NCI-H187 treated with DMSO at 0.1 percent for 48 hours (cell line): ENCODE measurements around the gene CCDC149.
A peak's percentile ranks its signal among the peaks of the same experiment; 100 is the strongest.

Experiments used
- DNase-seq: peaks from one replicate; lab custom pipeline; 2025; lab: John Stamatoyannopoulos, UW

The CCDC149 gene

DNA sequence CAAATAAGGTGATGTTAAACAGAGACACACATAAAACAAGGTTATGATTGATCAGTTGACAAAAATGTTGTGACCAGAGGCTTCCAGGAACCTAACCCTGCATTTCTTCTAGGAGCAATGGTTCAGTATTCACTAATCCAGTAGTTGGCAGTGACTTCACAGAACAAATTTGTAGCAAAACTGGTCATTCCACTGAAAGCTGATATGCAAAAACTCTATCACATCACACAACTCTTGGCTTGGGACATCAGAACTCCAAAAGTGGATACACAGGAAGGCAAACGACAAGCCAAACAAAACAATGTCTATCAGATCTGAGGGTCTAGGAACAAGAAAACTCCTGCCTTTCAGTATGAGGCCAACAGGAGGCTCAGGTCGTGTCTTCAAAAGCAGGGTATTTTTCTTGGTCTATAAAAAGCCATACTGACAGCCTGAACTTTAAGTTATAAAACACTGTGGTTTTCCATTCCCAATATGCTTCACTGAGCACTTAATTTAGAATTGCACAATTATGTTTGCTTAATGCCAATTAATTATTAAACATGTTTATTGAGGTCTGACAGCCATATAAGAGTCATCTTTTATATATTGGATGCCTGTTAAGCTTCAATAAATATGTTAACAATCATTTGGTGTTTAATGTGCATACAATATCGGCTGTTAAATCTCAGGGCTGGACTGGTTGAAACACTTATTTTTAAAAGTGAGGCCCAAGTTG is 71.9 kb downstream of the CCDC149 start:
- no peak for DNase-seq

DNA sequence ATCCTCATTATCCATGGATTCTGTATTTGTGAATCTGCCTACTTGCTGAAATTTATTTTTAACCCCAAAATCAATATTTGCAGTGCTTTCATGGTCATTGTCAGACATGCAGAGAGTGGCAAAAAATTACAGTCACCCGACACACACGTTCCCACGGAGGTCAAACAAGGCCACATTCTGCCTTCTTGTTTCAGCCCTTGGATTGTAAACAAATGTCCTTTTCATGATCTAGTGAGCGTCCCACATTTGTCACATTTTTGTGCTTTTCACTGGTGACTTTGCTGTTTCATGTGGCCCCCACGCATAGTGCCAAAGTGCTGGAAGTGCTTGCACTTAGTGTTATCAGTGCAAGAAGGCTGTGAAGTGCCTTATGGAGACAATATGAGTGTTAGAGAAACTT is 72.5 kb downstream of the CCDC149 start:
- DNase-seq: no peak

DNA sequence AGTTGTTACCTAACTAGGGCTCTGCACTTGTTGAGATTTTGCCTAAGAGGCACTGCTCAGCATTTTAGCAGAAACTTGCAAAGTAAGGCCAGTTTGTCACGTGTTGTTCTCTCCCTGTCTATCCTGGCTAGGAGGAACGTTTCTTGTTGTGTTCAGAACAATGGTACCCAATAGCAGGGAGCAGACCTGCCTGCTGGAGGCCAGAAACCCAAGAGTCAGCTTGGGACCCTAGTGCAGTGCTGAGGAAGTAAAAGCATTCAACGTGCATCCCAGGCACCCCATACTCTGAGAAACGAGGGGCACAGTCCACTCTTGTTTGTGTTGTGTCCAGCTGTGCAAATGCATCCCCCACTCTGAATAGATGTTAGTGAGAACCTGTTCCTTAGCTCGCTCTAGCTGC is 75.1 kb downstream of the CCDC149 start:
- no peak for DNase-seq

DNA sequence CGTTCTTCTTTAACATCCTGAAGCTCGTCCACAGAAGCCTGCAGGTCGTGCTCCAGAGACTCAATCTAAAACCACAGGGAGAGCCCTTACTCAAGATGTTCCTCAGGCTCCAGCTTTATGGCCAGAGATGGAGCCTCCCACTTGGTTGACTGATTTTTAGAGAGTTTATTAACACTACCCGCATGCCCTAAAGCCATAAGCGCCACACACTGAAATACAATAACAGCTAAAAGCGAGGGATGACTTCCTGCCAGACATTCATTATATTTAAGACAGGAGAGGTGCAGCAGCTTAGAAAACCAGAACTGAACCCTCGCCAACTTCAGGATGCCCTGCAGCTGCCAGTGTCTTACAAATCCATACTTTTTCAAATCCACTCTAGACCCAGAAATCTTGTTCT is 75.5 kb downstream of the CCDC149 start:
- peak; percentile 91 for DNase-seq

DNA sequence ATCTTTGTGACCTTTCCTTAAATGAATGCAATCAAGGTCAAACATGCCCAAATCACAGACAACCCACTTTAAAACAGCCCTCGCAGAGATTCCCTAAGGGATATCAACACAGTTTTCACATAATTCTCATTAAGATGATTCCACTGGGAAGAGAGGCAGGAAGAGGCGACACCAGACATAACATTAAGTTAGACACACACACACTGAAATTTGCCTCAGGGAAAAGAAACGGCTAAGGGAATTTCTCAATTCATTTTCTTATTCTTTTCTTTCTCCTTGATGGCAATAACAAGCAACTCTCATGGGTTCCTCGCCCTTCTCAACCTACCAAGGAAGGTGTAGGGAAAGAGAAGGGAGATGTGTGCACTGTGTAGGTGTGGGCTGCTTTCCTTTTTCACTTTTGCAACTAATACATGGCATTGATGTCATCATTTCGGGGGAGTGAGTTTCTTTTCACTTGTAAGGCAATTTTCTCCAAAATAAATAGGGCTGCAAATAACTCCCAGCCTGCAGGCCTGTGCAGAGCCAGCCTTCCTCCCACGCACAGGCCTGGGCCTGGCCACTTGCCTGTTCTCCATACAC is 76.1 kb downstream of the CCDC149 start:
- no peak for DNase-seq

DNA sequence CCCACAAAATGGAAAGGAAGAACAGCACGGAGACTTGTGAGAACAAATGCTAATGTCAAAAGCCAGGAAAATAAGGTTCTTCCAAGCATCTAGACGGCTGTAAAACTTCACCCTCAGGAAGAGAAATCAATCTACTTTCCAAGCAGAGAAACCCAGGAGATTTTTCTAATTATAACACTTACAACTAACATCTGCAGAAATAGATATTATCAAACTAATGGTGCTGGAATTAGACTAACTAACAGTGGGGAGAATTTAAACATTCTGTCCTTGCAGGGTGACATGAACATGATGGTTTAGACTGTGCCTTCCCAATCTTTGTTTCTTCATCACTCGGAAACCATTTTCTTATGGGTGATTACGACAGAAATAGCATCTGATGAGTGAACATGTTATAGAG is 77.1 kb downstream of the CCDC149 start:
- DNase-seq: no peak

DNA sequence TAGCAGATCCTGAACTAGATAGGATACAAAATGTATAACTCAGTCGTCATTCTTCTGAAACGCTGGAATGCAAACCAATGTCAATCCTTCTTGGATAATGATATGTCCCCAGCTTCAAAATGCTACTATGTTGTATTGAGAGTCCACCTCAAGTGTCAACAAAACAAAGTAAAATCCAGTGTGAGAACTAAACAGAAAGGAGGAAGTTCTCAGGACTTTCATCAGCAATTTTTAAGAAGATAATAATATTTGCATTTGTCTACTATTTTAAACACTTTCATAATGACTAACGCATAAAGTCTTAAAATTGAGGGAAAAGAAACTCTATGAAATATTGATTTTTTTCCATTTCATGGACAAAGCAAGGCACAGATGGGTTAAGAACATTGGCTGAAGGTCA is 81.2 kb downstream of the CCDC149 start:
- DNase-seq: no peak

DNA sequence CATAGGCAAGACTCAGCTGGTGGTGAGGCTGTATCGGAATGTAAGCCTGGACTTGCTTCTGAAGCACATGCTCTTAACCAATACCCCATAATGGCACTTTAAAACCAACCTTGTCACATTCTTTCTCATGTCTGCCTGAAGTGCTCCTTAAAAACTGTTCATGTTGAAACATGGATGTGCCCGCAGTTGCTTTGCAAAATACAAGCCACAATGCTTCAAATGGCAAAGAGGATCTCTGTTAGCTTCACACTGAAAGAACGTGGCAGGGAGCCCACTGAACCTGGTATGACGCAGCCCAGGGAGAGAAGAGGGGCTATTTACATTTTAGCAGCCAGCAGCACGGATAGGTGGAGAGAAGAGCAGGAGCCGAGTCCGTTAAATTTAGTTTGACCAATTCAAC is 88.1 kb downstream of the CCDC149 start:
- DNase-seq: no peak

DNA sequence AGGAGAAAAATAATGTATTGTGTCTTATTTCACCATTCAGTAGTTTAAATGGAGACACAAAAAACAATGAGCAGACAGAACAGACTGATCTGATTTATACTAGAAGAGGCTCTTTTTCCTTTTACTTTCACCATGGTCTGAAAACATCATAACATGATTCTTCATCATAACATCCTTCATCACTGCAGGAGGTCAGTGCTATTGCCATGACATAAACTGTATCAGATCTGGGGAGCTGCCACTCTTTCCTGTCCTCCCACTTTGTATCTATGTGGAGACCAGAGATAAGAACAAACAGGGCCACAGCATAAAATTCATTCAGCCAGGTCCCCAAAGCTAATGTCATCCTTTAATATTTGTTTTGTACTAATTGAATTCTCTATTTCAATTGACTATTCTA is 92.3 kb downstream of the CCDC149 start:
- no peak for DNase-seq

DNA sequence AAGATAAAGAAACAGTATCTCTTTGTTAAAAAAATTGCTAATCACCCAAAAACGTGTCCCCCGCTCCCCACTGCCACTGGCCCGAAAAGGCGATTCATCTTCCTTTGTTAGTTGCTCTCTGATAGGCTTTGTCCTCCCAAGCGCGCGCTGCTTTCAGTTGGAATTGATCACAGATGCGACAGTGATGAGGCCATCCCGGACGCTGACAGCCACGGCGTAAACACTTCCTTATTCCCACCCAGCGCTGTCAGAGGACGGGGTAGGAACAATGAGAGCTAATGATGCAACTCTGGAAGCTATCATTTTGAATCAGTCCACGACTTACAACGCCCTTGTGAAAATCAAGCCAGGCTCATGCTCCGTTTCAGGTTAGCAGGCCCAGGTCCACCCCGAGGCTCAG is 96.0 kb downstream of the CCDC149 start:
- no peak for DNase-seq

DNA sequence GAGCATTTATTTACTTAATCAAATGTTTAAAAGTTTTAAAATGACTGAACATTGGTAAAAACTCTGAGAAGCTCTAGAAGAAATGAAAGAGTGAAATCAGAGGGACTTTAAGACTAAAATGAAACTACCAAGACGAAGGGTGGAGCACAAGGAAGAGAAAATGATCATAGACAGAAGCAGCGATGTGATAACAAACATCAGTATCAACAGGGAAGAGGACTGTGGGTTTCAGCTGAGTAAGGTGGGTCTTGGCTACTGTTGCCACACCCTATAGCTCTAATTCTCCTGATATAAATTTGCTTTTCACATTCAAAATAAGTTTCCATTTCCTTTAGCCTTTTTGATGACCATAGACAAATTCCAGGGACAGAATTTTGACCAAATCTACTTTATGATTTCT is 99.1 kb downstream of the CCDC149 start:
- DNase-seq: no peak

DNA sequence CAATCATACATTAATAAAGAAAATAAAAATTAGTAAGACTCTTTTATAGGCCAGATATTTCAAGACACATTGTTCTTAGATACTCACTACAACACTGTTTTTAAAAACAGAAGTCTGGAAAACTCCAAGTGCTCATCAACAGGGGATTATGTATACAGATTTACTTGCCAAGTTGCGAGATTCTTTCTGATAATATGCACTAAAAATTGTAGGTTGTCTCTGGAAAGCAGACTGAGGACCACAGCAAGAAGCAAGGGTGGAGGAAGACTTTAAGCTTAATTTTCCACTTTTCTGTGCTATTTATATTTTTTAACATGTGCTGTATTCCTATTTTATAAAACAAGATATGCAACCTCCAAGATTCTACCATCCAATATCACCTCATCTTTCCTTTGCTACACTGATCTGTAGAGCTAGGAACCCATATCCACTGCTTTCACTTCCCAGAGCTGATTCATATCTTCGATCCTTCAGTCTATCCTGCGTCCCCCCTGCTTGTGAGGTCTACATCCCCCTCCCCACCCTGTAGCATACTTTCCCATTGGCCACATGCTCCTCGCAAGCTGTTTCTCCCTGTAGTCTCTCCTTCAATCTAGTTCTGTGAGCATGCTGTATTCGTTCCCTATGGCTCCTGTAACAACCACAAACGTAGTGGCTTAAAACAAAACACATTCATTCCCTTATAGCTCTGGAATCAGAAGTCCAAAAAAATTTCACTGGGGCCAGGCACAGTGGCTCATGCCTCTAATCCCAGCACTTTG is 101.8 kb downstream of the CCDC149 start:
- DNase-seq: no peak

DNA sequence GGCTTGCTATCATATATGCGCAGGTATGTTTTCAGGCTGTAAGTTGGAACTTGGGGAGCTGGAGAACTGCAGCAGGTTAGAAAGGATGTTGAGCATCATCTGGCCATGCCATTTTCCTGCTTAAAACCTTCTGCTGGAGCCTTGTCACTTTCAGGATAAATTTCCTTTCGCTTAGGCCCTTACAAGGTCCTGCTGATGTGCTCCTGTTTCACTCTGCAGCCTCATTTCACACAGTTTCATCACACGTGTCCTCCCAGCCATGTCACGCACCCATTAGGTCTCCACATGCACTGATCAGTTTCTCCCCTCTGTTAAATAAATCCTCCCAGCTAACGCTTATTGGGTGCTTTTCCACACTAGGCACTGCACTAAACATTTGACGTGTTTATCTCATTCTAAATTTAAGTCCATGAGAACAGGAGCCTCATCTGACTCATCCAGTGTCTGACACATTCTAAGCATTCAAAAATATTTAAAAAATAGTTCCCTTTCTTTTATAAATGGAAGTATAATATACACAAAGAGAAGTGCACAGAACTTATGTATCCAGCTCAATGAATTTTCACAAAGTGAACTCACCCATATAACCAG is 102.9 kb downstream of the CCDC149 start:
- DNase-seq: no peak

DNA sequence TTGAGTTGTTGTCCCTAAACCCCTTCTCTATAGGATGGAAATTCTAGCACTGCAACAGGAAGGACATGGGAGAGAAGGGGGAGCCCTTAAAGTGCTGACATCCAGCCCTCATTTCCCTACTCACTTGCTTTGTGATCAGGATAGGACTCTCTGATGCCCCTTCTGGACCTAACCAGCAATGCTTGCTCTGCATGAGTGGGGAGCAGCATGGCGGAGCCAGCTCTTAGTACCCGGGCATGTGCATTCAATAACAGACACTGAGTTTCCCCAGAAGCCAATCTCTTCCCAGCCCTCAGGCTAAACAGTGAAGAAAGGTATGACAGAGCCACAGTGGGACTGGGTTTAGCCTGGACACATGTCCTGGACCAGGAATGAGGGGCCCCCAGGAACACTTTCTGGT is 103.5 kb downstream of the CCDC149 start:
- DNase-seq: no peak

DNA sequence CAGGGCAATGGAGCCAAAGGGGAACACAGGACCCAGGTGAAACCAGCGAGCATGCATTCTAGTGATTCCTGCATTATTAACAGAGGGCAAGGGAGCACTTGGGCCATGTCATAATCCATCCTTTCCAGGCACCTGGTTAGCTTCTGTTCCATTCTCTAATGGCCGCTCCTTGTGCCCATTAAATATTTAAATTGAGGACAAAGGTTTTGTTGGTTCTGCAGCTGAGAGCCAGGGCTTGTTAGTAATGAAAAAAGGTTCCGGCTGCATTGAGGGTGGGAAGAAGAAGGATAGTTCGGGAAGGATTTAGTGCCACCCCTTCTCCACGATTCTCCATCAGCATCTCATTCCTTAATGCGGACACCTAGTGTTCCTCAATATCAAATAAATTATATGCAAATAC is 103.9 kb downstream of the CCDC149 start:
- no peak for DNase-seq

DNA sequence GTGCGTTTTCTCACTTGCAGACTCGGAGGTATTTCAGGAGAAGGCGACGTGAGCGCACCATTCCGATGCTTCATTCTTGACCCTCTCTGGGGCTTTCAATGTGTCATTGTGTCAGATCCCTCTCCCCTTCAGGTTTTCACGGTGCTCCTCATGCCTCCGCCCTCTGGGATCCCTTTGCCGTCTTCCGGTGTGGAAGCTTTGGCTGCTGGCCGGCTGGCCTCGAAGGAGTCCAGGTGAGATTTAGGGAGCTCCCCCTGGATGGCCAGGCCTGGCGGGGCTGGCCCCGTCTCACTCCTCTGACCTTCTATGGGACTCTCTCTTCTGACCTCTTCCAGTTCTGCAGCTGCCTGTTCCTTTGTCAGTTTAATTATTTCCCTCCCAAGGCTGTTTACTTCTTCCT is 104.6 kb downstream of the CCDC149 start:
- no peak for DNase-seq

DNA sequence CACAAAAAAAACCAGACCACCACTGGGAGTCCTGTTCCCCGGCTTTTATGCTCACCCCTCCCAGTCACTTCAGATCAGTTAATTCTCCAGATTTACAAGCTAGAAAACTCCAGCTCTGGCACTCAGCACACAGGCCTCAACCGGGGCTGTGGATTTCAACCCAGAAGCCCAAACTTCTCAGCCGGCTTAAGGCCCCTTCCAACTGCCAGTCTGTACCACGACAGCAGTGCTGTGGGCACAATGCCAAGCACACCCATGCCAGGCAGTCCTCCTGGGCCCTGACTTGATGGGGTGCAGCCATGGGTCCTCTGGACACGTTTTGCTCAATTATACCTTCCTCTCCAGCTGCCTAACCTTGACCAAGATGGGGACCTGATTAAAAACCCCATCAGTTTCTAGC is 105.2 kb downstream of the CCDC149 start:
- DNase-seq: no peak

DNA sequence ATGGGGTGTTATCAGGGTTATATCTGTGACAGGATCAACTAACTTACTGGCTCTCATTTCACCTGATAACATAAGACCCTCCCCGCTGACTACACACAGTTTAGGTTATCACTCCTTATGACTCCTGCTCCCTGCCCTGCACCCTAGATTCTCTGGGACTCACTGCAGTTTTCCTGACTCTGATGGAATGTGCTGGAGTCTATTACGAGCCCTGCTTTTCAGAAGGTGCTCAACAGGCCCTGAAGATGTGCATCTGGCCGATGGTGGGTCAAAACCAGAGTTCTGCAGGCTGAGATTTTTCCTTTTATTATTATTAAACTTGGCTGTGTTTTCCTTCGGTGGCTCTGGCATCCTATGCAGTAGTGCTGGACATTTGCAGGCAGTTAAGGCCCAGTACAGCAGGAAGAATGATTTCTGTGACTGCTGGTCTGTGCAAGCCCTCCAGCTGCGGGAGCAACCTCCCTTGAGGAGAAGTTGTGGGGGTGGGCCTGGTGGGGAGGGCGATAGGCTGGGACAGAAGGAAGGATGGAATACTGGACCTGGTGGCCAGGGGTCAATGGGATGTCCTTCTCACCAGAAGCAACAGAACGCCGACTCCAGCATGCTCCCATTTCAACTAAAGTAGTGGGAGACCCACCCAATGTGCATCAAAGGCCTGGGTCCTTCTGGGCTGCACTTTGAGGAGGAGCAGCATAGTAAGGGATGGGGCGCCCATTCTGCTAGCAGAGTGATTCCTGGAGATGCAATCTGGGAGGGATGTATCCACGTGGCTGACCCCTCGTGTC is 106.4 kb downstream of the CCDC149 start:
- DNase-seq: no peak

DNA sequence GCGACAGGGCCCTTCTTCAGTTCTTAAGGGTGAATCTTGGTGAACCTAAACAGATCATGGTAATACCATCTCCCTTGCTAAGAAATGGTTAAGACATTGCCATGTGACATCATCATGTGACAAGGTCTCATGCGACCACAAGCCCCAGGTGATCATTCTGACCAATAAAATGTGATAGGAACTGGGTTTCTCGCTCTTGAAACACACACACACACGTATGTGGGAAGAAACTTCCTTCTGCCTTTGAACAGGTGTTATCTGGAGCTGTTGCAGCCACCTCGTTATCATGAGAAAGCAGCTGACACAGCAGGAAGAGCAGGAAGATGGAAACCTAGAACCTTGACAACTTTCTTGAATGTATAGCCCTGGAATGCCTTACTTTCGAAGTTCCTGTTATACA is 107.3 kb downstream of the CCDC149 start:
- DNase-seq: no peak

DNA sequence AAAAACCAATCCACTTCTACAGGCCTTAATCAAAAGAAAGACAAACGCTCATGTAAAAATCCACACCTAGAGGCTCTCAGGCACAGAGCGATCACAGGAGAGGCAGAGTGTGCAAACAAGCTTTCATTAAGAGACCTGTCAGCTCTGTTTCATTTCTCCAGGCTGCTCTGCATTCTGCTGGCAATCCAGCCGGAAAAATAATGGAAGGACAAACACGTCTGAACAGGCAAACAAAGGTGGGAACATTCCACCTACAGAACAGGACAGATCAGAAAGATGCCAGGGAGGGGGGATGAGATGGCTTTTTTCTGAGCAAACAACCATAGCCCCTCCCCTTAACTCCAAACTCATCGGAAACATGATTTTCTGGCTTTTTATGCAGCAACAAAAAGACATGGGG is 107.8 kb downstream of the CCDC149 start:
- peak; percentile 31 for DNase-seq

DNA sequence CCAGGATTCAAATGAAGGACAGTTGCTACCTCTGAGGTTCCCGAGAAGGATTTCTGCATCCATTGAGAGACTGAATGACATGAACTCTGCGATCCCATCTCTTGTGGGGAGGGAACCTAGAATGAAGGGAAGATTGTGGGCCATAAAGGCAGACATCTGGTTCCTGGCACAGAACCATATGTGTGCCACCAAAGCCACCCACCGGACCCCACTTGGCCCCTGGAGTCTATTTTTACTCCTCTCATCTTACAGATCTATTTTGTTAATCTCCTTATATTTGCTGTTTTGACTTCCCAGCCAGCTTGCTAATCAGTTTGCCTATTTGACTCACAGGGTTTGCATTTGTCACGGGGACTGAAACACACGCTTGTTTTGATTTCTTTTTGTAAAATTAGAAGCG is 110.2 kb downstream of the CCDC149 start:
- no peak for DNase-seq

DNA sequence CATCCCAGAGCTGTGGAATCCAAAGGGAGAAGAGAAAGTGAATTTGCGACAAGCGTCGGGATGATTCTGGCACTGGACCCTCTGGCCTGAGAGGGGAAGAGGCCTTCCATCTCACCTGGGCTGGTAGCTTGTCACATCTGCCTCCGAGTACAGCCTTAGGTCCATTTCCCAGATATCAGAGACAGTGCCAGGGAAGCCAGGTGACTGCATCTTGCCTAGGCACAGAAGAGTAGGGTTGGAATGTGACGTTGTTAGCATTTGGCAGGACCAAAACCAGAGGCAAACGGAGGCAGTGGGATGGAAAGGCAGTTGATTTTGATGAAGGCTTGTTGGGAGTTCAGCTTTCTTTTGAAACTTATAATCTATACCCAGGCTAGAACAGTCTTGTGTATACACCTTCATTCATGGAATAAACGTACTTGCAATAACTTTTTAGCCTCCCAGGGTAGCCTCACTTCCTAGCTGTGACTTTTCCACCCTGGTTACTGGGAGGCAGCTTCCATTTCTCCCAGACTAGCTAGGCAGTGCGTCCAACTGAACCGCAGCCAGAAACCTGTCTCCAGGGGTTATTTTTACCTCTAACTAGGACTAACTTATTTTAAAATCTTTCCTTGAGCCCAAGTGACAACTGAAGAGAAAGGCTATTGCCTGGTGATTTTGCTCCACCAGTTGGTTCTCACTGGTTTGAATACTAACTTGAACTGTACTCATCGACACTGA is 111.5 kb downstream of the CCDC149 start:
- DNase-seq: no peak
